HG03571 (cell line): Measurements from ENCODE around the gene IRX3.

Experiments
- ATAC-seq: cut with Tn5 transposase; IDR thresholded peaks from one replicate; pipeline ENCODE4 v1.9.1; 2021; ENCODE audit not compliant: unreplicated experiment

The IRX3 gene

DNA sequence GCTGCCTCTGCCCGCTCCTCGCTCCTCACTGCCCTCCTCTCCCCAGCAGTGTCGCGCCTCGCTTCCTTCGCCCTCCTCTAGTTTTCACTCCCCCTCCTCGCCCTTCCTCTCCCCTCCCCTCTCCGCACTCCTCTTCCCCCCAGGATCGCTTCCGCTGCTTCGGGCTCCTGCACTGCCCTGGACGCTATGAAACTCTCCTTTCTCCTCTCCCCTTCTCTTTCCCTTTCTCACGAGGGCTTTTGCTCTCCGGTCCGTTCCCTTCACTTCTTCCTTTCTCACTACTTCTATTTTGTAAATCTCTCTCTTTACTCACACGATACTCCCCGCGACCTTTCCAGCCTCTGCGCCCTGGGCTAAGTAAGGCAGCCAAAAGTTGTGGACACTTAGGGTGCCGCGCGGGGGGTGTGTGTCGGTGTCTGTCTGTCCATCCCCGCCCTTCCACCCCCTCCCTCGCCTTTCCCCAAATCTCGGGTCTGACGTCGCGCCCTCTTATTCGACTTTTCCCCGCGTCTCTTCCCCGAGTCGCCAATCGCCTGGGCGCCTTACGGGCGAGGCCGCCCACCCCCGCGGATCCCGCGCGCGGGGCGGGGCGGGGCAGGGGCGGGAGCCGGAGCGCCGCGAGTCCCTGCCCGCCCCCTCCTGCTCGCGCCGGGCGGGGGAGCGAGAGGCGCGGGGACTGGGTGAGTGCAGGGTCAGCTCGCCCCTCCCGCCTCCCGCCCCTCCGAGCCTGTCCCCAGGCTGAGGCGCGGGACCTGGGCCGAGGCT is at the start of gene IRX3:
Gene IRX3 (minus strand): TSS at position 422 of the 765 bp plus-strand sequence. CDS start 737 bp downstream, outside the sequence.
- ATAC-seq: no peak

DNA sequence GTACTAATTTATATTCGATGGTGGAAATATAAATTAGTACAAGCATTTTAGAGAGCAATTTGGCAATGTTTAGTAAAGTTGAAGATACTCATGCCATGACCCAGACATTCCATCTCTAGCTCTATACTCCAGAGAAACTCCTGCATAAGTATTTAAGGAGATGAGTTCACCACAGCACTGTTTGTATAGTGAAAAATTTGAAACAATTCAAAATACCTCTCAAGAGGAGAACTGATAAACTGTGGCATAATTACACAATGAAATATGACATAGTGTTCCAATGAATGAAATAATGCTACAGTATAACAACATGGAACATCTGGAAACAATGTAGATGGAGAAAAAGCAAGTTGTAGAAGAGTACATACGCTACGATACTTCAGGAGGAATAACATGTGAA is 48.6 kb upstream of the IRX3 start:
- ATAC-seq: no peak

DNA sequence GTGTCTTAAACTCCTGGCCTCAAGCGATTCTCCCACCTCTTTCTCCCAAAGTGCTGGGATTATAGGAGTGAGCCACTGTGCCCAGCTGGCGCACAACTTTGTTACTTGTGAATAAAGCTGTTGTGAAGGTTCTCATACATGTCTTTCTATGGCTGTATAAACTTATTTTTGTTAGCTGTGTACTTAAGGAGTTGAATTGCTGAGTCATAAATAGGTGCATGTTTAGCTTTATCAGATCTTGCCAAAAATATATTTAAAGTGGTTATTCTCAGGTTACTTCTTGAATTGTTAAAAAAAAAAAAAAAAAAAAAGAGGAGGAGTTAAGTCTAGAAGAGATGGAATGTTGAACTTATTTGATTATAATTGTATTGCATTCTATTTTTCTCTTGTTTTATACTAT is 47.6 kb upstream of the IRX3 start:
- ATAC-seq: no peak

DNA sequence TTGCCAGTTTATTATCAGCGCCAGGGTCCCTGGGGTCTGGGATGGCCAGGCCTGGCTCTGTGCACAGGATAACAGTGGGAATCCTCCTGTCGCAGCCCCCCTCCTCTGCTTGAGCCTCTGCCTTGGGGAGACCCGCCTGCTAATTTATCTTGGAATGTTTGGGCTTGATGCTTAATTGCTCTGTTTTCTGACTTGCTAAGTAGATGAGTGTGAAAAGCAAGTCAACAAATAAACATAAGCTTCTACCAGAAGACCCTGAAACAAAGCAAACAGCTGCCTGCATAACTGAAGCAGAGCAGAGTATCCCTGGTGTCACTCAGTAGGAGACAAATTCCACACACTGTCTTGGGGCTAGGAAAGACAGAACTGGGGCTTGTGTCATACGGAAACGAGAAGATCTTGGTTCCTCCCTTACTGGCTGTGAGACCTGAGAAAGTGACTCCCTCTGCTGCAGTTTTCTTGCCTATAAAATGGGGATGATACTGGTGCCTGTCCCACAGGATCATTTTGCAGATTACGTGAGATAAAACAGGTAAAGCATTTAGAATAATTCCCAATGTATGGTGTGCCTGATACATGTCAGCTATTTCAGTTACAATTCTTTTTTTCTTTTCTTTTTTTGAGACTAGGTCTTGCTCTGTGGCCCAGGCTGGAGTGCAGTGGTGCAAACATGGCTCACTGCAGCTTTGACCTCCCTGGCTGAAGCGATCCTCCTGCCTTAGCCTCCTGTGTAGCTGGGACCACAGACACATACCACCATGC is 44.8 kb upstream of the IRX3 start:
- ATAC-seq: no peak

DNA sequence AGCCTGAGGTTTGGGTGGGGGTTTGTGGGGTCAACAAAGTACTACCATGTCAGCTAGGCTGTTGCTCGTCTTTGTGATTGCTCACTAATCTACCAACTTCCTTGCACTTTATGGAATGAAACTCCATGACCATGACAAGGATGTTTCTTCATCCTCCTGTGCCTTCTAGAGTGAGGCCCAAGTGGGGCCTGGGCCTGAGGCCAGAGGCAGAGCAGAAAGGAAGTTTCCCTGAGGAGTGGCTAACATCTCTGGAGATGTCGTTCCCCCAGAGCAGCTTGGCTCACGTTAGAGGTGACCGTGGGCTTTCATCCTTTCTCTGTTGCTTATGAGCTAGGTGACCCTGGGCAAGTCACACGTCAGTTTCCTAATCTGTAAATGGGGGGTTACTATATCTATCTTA is 41.0 kb upstream of the IRX3 start:
- no peak for ATAC-seq

DNA sequence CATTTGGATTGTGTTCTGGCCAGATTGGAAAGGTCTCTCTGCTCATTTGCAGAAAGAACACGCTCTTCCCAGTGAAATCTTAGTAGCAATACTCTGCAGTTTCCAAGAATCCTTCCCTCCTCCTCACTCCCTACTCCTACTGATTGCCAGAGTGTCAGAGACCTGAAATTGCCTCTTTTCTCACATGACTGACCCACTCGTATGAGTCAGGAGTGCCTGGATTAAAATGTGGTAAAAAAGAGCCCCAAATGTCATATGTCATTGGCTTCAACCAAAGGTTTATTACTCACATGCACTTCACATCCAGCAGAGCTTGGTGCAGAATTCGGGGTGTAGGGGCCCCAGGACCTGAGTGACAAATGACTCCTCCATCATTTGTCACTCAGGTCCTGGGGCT is 39.7 kb upstream of the IRX3 start:
- ATAC-seq: no peak

- ATAC-seq: no peak
Observed at GRCh38 chr16:54325616-54326265, 39.2 kb upstream of the IRX3 start.

DNA sequence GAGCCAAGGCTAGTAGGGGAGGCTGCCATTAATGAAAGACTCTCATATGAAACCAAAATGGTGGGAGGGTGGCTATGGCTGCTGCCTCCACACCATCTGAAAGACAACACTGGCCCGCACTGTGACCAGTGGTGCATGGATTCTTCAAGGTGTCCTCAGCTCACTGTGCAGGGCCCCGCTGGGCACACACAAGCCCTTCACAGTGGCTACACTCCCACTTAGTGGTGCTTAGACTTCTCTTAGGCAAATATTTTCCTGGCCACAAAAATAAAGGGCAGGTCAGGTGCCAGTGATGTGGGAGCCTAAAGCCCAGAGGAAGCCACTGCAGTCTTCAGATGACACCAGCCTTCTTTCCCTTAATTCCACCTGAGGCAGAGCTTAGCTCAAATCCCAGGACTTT is 38.1 kb upstream of the IRX3 start:
- no peak for ATAC-seq

GRCh38 chr16:54320697-54321340 is 34.2 kb upstream of the IRX3 start:
- ATAC-seq: no peak

DNA sequence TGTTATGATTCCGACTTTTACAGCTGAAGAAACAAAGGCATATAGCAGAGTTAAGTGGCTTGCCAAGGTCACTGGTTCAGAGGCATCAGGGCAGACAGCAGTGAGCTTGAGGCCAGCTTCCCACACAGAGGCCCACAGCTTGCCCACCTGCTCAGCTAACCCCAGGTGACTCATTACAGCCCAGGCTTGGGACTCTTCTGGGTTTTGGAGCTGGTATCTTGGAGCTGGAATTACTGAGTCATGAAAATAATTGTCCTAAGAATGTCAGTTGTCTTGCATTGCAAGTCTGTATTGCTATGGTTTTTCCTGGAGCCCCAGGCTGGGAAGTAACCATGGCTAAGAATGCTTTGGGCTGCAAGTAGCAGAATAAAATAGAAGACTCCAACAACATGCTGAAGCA is 32.4 kb upstream of the IRX3 start:
- ATAC-seq: no peak

- no peak for ATAC-seq
Observed at GRCh38 chr16:54317101-54317611, 30.6 kb upstream of the IRX3 start.

DNA sequence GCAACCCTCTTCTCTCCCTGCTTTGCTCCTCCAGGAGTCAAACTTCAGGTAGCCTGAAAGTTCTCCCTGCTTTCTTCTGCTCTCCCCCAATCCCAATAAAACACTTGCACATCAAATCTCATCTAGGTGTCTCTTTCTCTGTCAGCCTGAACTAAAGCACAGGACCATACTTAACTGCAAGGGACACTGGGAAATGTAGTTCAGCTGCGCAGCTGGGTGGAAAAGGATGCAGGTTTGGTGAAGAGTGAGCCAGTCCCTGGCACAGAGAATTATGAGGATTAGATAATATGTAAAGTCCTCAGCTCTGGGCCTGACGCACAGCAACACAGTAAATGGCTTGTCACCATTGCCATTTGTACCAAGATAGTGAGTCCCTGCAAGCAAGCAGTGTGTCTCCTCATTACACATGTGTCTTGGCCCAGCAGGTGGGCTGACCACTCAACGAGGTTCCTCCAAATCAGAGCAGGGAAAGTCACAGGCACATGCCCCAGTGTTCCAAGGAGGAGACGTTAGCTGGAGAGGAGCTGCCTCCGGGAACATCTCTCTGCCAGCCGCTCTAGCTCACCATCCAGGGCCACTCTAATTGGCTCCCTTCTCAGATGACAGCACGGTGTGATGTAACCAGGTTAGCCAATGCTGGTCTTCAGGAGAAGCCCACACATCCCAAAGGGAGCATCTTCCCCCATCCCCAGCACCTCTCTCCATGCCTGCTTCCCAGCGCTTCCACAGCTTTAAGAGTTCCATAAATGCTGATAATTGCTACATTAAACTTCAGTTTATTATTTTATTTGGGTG is 29.7 kb upstream of the IRX3 start:
- ATAC-seq: no peak

DNA sequence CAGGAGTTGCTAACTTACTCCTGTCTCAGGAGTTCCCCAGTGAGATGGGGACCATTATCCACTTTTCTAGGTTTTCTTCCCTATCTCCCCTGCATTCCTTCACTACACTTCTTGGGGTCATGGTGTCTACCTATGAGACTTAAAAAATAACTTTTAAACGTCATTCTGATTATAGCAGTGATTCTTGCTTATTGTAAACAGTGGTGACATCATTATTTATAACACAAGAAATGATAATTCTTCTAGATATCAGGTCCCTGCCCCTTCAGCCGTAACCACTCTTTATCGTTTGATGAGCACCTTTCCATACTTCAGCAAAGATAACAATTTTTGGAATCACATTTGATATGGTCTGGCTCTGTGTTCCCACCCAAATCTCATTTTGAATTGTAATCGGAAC is 27.2 kb upstream of the IRX3 start:
- no peak for ATAC-seq

GRCh38 chr16:54312502-54312991 is 26.0 kb upstream of the IRX3 start:
- ATAC-seq: no peak

DNA sequence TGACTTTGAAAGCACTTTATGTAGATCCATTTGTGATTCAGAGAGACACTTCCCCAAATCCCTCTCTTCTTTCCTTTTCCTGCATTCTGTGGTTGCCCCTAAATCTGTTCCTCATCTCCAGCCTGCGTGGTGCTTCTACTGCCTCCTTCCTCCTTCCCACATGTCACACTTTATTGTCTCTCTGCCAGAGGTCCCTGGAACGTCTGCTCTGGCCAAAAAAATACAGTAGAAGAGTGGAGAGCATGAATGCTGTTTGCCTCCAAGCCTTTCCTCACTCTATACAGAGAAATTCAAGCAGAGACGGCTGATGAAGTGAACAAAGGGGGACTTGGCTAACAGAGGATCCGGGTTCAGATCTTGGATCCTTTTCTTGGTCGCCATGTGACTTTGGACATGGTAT is 22.8 kb upstream of the IRX3 start:
- ATAC-seq: no peak

GRCh38 chr16:54305080-54305479 is 18.5 kb upstream of the IRX3 start:
- ATAC-seq: no peak

DNA sequence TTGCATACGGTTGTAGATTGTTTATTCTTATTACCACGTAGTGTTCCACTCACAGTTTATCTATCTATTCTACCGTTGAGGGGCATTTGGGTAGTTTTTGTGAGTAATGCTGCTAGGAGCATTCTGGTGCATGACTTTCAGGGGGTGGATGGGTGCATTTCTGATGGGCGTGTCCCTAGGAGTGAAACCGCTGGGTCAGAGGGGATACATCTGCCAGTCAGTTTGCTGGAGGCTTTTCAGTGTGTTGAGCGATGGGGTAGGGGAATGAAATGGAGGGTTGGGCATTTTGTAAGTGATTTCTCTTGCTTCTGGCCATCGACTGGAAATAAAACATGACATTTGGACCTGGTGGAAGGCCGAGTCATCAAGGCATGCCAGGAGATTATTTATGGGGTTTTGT is 17.0 kb upstream of the IRX3 start:
- ATAC-seq: no peak

DNA sequence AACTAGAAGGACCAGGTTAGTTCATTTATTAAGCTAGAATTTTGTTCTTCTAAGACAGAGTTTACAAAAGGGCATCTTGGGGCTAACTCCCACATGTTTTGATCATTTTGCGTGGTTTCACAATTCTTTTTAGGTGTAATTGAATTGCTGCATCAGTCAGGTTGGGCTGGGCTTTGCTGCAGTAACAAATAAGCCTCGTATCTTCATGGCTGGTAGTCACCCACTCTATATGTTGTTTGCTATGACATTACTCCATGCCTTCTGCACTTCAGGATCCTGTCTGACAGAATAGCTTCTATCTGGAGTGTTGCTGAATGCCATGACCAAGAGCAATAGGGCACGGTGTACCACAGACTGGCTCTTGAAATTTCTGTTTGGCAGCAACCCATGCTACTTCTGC is 10.6 kb upstream of the IRX3 start:
- no peak for ATAC-seq

DNA sequence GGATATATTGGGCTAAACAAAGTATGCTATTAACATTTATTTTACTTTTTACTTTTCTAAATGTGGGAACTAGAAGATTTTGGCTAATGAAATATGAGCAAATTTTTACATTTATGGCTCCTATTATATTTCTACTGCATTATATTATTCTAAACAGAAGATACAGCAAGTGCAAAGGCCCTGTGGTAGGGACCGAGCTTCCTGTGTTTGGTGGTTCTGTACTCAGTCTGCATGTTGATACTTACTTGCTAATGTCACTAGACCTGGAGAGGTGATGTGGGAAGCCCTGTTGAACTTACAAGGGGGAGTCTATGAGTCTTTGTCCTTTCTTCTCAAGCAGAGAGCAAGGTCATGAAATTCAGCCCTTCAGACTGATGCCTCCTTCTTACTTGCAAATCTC is 10.0 kb upstream of the IRX3 start:
- ATAC-seq: no peak
